HepG2 (cell line): ENCODE results near the gene FSD2. TPM values are rescaled to one million over a fixed set of nuclear protein-coding genes. Genes with fewer than 3 reads are reported as not detected.

Source experiments
- ATAC-seq: fragments of 200-7000 bp; cut with Tn5 transposase; 3 replicates; pipeline ENCODE4 v1.9.1; 2020; ENCODE audit warnings: mild to moderate bottlenecking, moderate library complexity
- BruUV-seq: library from RNA; stranded (reverse); fragments of 400-500 nt; replicated peaks from 2 replicates; lab custom pipeline; 2021; lab: Mats Ljungman, UMichigan
- CTCF ChIA-PET: fragments of 300-600 bp; formaldehyde crosslinking; extraction: SDS; loops from one replicate; lab custom pipeline; 2021; ENCODE audit warnings: low total read pairs, inconsistent platforms, low intra/inter-chr PET ratio; lab: Yijun Ruan, JAX
- POLR2A ChIA-PET: fragments of 350-600 bp; sonication (Branson Sonifier 250); formaldehyde crosslinking; loops from one replicate; lab custom pipeline; 2020; ENCODE audit warnings: antibody characterized with exemption, inconsistent platforms; lab: Yijun Ruan, JAX
- DNase-seq: peaks from one replicate; pipeline ENCODE4 v3.0.0-alpha.2; 2015; ENCODE audit warnings: low spot score
- FAIRE-seq: peaks from 3 replicates; lab custom pipeline; 2011; peaks lifted over from hg19 to GRCh38; lab: Jason Lieb, UNC
- H2AFZ ChIP-seq: one replicate; pipeline ENCODE4 v1.6.1; 2011; ENCODE audit warnings: low read length, inconsistent platforms
- H3K27ac ChIP-seq: fragments of 300-600 bp; 3 replicates; pipeline ENCODE4 v1.8.0; 2011; ENCODE audit warnings: mixed run types, mild to moderate bottlenecking, mixed read lengths, low read length, inconsistent platforms; ENCODE audit not compliant: insufficient read depth; ENCODE audit errors: extremely low read length
- H3K27me3 ChIP-seq, 2 experiments: fragments of 200-600 bp in 1 of 2; 2 replicates in 1 of 2; 3 replicates in 1 of 2; pipeline versions ENCODE4 v1.6.0 to v1.8.0; 2011; ENCODE audit warnings: low read length in 2 of 2, mild to moderate bottlenecking in 2 of 2, moderate library complexity in 2 of 2, inconsistent platforms in 1 of 2; ENCODE audit not compliant: insufficient read depth in 2 of 2, control insufficient read depth in 1 of 2
- H3K36me3 ChIP-seq, 2 experiments: fragments of 200-600 bp in 1 of 2; replicated peaks in 1 of 2; 2 replicates in 1 of 2; 3 replicates in 1 of 2; pipeline versions ENCODE4 v1.5.1 to v1.8.0; 2011; ENCODE audit warnings: low read length in 2 of 2, inconsistent platforms in 1 of 2; ENCODE audit not compliant: insufficient read depth in 2 of 2, control insufficient read depth in 1 of 2
- H3K4me1 ChIP-seq: 2 replicates; pipeline ENCODE4 v1.5.1; 2012; ENCODE audit warnings: low read length, inconsistent platforms; ENCODE audit not compliant: insufficient read depth
- H3K4me2 ChIP-seq: 2 replicates; pipeline ENCODE4 v1.6.0; 2011; ENCODE audit warnings: low read depth, low read length, inconsistent platforms
- H3K4me3 ChIP-seq, 3 experiments: fragments of 200-600 bp in 1 of 3; sonication (generic), shearing (Covaris generic) in 1 of 3; replicated peaks in 1 of 3; 2 replicates each; pipeline ENCODE4 v1.5.1; 2011 to 2016; ENCODE audit warnings: low read length in 3 of 3, inconsistent platforms in 2 of 3, low read depth in 2 of 3, mild to moderate bottlenecking in 2 of 3, control low read depth in 1 of 3, mixed read lengths in 1 of 3; ENCODE audit not compliant: insufficient read depth in 1 of 3
- H3K79me2 ChIP-seq: one replicate; pipeline ENCODE4 v1.6.1; 2011; ENCODE audit warnings: low read length, inconsistent platforms; ENCODE audit not compliant: insufficient read depth
- H3K9ac ChIP-seq: 2 replicates; pipeline ENCODE4 v1.6.0; 2011; ENCODE audit warnings: mild to moderate bottlenecking, low read depth, low read length, inconsistent platforms; ENCODE audit not compliant: insufficient read depth
- H3K9me3 ChIP-seq: 2 replicates; pipeline ENCODE4 v1.5.1; 2012; ENCODE audit warnings: mild to moderate bottlenecking, low read length
- H4K20me1 ChIP-seq: 2 replicates; pipeline ENCODE4 v1.6.0; 2011; ENCODE audit warnings: inconsistent platforms, mild to moderate bottlenecking, low read length, moderate library complexity; ENCODE audit not compliant: insufficient read depth
- BHLHE40 ChIP-seq: IDR thresholded peaks from 2 replicates; pipeline ENCODE4 v1.6.1; 2011; ENCODE audit warnings: low read length, improper control_type of control experiment
- FOSL2 ChIP-seq: sonication (generic); formaldehyde crosslinking; IDR thresholded peaks from 2 replicates; pipeline ENCODE4 v1.4.0; 2020; ENCODE audit warnings: missing genetic modification reagents
- FOXA3 ChIP-seq: IDR thresholded peaks from 2 replicates; pipeline ENCODE4 v1.6.1; 2016; ENCODE audit warnings: missing genetic modification reagents, missing compliant biosample characterization
- RARA ChIP-seq: IDR thresholded peaks from 2 replicates; pipeline ENCODE4 v1.6.1; 2016; ENCODE audit warnings: missing genetic modification reagents, missing compliant biosample characterization
- ZFP90 ChIP-seq: sonication (generic); formaldehyde crosslinking; IDR thresholded peaks from 2 replicates; pipeline ENCODE4 v1.8.0; 2022; ENCODE audit warnings: missing genetic modification reagents, mild to moderate bottlenecking, inconsistent platforms, borderline replicate concordance
- WGBS: methylation state at CpG from one replicate; pipeline ENCODE4 v1.1.6; 2017; ENCODE audit warnings: low lambda C conversion rate; 5-methylcytosine and 5-hydroxymethylcytosine counted together
- in situ Hi-C: cut with HindIII; loops from 2 replicates; pipeline ENCODE4 v1.10.0; 2017; ENCODE audit warnings: low pct_unique_long_range_greater_than_20kb; ENCODE audit not compliant: extremely low pct_ligation_motif_present
- intact Hi-C: fragments of 100-400 bp; cut with micrococcal nuclease; formaldehyde crosslinking; loops from one replicate; pipeline ENCODE4 v1.10.0; 2022; ENCODE audit not compliant: unreplicated experiment
- polyA plus RNA-seq, 8 experiments: library from polyadenylated mRNA; depleted of rRNA in 3 of 8; stranded (reverse) in 7 of 8; unstranded in 1 of 8; fragments of >200 nt; fragmentation: Illumina TruSeq in 4 of 8; extraction: Trizol in 4 of 8; gene quantifications; 2 replicates each; pipeline versions ENCODE4 v1.2.1 to v1.2.3, GENCODE V29; 2011 to 2016; ENCODE audit warnings: low read depth in 4 of 8, missing spikeins in 1 of 8, mixed read lengths in 1 of 8; ENCODE audit not compliant: insufficient read depth in 1 of 8
- total RNA-seq, 5 experiments: library from RNA; depleted of rRNA; stranded (reverse); fragments of >200 nt; fragmentation: Illumina TruSeq; extraction: Trizol; gene quantifications; 2 replicates each; pipeline ENCODE4 v1.2.3, GENCODE V29; 2016; ENCODE audit warnings: low read depth in 1 of 5
- TF ChIP-seq, protein P1 (sequence below): sonication (generic); formaldehyde crosslinking; IDR thresholded peaks from 2 replicates; pipeline ENCODE4 v1.4.0; 2020; ENCODE audit warnings: missing genetic modification reagents, borderline replicate concordance

Gene FSD2
- total and polyA plus RNA-seq, 2 of the 13 experiments (the other 11 are each of a cell fraction or from before 2014, with no cell fraction given): not detected

- no peaks in the 10 kb centered on the region for H3K27me3 ChIP-seq
- no peaks in the 10 kb centered on the region for H3K79me2 ChIP-seq
- ATAC-seq: no peak; the same call in 2 of the 3 replicates
- DNase-seq: no peak
- no peaks in the 10 kb centered on the region for H4K20me1 ChIP-seq
- ChIA-PET CTCF (no interaction called here), POLR2A (interaction anchor here (1.3 kb wide), 1 partner anchor 18 kb away, joined by 6 read pairs; no protein-coding TSS in a partner anchor)
- peaks cover 0 to 8% of the 10 kb centered on the region in 2 experiments; a peak in 1 of 5 replicates for H3K36me3 ChIP-seq
- H3K27ac ChIP-seq: no peak overlapping the region
- 47% methylated on average over 4 of the region's 4 CpGs for WGBS
- FAIRE-seq: no peak
- BruUV-seq: no TSS peak
- intact Hi-C loops (no loop called here), in situ Hi-C loops (no loop called here)
- TF ChIP-seq RARA (CRISPR knock-in tag): peak; percentile 34; the same call in 1 of the 2 replicates
- TF ChIP-seq, protein P1, sequence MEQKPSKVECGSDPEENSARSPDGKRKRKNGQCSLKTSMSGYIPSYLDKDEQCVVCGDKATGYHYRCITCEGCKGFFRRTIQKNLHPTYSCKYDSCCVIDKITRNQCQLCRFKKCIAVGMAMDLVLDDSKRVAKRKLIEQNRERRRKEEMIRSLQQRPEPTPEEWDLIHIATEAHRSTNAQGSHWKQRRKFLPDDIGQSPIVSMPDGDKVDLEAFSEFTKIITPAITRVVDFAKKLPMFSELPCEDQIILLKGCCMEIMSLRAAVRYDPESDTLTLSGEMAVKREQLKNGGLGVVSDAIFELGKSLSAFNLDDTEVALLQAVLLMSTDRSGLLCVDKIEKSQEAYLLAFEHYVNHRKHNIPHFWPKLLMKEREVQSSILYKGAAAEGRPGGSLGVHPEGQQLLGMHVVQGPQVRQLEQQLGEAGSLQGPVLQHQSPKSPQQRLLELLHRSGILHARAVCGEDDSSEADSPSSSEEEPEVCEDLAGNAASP: no peak
- TF ChIP-seq FOSL2 (CRISPR knock-in tag): 0 out of 2 replicates have a peak, but pooled peaks have one; percentile 24
- TF ChIP-seq BHLHE40: peak; percentile 42; the same call in 1 of the 2 replicates
- TF ChIP-seq ZFP90 (CRISPR knock-in tag): no peak
- no peak for TF ChIP-seq FOXA3 (CRISPR knock-in tag)
- peaks cover 21% of the 10 kb centered on the region for H3K4me1 ChIP-seq
- H3K9ac ChIP-seq: no peak overlapping the region
- no peak overlapping the region for H3K4me2 ChIP-seq
- no peaks in the 10 kb centered on the region for H3K9me3 ChIP-seq
- H2AFZ ChIP-seq: no peak overlapping the region
- no peak overlapping the region for H3K4me3 ChIP-seq
Observed at GRCh38 chr15:82768414-82769054, 37.3 kb downstream of the FSD2 start.
